ENCODE data around the gene DNM1L.
"Not testable (repeated sequence)": the region's sequence is repeated elsewhere in the genome, so short reads cannot be mapped to it uniquely, and the experiment has no call there.

The DNM1L gene

DNA sequence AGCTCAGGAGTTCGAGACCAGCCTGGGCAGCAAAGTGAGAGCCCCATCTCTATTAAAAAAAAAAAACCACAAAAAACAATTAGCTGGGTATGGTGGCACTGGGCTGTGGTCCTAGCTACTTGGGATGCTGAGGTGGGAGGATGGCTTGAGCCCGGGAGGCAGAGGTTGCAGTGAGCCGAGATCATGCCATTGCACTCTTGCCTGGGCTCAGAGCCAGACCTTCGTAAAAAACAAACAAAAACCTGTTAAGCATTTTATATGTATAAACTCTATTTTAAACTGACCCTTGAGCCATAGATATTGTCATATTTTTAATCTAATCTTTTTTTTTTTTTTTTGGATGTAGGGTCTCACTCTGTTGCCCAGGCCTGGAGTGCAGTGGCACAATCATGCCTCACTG lies 35.7 kb downstream of the DNM1L start:
- Mint-ChIP-seq H3K27me3 (no peaks in the 10 kb centered on the region), H3K9me3 (no peaks in the 10 kb centered on the region), H3K4me1 (no peaks in the 10 kb centered on the region), H3K36me3 (ENCODE audit: low read depth) (peaks cover 33% of the 10 kb centered on the region), H3K27ac (no peak overlapping the region), H3K4me3 (no peak overlapping the region)
- no peak for ATAC-seq
- DNase-seq = no peak

DNA sequence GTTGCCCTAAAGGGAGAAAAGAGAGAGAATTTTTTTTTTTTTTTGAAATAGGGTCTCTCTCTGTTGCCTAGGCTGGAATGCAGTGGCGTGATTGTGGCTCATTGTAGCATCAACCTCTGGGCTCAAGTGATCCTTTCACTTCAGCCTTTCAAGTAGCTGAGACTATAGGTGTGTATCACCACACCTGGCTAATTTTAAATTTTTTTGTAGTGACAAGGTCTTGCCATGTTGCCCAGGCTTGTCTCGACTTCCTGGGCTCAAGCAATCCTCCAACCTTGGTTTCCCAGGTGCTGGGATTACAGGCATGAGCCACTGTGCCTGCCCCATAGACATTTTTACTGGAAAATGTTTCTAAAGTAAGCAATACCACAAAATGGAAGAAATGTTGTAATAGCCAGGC lies 39.8 kb downstream of the DNM1L start:
- H3K9me3 Mint-ChIP-seq = no peaks in the 10 kb centered on the region
- H3K4me3 Mint-ChIP-seq = no peak overlapping the region
- DNase-seq (no peak), ATAC-seq (no peak)
- no peaks in the 10 kb centered on the region for H3K4me1 Mint-ChIP-seq
- peaks cover 22% of the 10 kb centered on the region for H3K36me3 Mint-ChIP-seq (ENCODE audit: low read depth)
- no peaks in the 10 kb centered on the region for H3K27me3 Mint-ChIP-seq
- H3K27ac Mint-ChIP-seq = no peak overlapping the region

DNA sequence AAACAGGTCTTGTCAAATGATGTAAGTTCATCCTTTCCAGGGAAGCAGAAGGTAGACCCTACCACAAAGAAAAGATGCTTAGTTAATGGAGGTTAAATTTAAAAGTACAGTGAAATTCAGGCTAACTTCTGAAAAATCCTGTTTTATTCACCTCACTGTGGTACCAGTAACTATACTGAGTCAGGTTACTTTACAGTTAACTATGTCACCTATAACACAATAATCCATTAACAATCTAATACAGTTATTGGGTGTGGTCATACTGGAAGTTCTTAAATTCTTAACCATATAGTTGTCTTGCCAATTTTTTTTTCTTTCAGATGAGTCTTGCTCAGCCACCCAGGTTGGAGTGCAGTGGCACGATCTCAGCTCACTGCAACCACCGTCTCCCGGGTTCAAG lies 46.2 kb downstream of the DNM1L start:
- H3K4me3 Mint-ChIP-seq, DNase-seq, H3K27me3 Mint-ChIP-seq, H3K27ac Mint-ChIP-seq, H3K9me3 Mint-ChIP-seq, H3K4me1 Mint-ChIP-seq, ATAC-seq: not testable (repeated sequence)
- peaks cover 29% of the 10 kb centered on the region for H3K36me3 Mint-ChIP-seq (ENCODE audit: low read depth)

DNA sequence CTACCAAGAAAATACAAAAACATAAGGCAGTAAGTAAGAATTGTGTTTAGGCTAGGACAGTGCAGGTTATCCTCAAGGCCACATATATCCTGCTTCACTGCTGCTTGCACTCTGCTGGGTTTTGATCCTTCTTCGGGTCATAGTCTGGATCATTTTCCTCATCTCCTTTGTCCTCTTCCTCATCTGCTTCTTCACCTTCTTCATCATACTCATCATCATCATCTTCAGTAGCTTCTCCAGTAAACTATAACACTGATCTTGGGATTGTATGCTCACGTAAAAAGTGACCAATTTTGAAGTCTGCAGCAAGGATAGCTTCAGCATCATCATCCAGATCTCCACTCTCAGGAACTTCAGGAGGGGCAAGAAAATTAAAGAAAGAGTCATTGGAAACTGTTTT lies 47.2 kb downstream of the DNM1L start:
- no peak for ATAC-seq
- no peak overlapping the region for H3K27ac Mint-ChIP-seq

DNA sequence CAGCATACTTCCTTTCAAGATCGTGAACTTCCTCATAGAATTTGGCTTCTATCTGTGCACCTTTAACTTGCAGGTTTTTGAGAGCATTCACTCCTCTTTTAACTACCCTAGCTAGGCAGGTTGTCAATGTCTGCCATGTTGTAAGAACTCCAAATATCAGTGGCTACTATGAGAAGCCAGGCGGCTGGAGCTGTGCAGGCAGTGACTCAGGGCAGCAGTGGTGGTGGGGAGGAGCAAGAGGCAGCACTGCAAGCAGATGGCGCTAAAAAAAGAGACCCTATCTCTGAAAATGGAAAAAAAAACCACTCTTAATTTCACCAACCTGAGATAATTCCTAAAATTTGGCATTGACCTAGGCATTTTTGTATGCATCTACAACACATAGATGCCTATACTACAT lies 48.1 kb downstream of the DNM1L start:
- ATAC-seq (peak; percentile 36), DNase-seq (no peak)
- H3K27ac Mint-ChIP-seq = no peak overlapping the region
- peaks cover 7% of the 10 kb centered on the region for H3K4me1 Mint-ChIP-seq
- H3K9me3 Mint-ChIP-seq = no peaks in the 10 kb centered on the region
- no peaks in the 10 kb centered on the region for H3K27me3 Mint-ChIP-seq
- peaks cover 22% of the 10 kb centered on the region for H3K36me3 Mint-ChIP-seq (ENCODE audit: low read depth)
- H3K4me3 Mint-ChIP-seq = no peak overlapping the region

More for the DNA sequence above, 47.2 kb downstream of the DNM1L start:
- H3K9me3 Mint-ChIP-seq = no peaks in the 10 kb centered on the region
- DNase-seq = no peak
- H3K4me1 Mint-ChIP-seq = peaks cover 7% of the 10 kb centered on the region
- no peak overlapping the region for H3K4me3 Mint-ChIP-seq
- H3K36me3 Mint-ChIP-seq (ENCODE audit: low read depth) = peaks cover 25% of the 10 kb centered on the region
- no peaks in the 10 kb centered on the region for H3K27me3 Mint-ChIP-seq

DNA sequence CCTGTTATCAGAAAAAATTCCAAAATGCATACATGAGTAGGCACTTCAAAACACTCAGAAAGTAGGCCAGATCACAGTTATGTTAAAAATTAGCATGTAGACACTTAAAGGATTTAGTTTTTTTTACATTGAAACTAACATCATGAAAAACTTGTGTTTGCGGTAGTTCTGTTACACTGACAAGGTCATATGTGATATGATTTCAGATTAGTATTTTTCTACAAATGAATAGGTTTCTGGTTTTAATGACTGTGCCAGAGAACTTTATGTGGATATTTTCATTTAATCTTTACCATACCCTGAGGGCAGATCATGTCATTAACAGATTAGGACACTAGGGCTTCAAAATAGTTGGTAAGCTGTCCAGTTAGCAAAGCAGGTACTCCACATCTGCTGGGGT lies 55.9 kb downstream of the DNM1L start:
- Mint-ChIP-seq H3K27ac (peak overlapping the region; percentile 42), H3K4me1 (peaks cover 11% of the 10 kb centered on the region)
- no peak for DNase-seq

DNA sequence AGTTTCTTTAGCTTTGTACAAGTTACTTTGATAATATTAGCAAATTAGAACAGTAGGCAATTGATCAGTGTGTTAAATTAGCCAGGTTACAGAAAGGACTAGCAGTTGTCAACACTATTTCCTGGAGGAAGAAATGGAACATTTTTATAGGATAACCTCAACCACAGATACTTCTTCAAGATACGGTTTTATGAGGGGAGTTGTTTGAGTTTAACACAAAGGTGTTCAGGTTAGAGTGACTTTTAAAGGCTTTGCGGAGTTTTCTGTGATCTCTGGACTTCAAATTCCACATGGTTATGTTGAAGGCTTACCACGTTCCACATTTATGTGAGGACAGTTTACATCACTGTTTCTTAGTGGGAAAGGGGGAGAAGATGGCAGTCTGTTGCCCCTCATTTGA lies 57.3 kb downstream of the DNM1L start:
- no peaks in the 10 kb centered on the region for H3K27me3 Mint-ChIP-seq
- no peaks in the 10 kb centered on the region for H3K9me3 Mint-ChIP-seq
- H3K27ac Mint-ChIP-seq = no peak overlapping the region
- DNase-seq (no peak), ATAC-seq (no peak)
- H3K4me3 Mint-ChIP-seq = no peak overlapping the region
- H3K36me3 Mint-ChIP-seq (ENCODE audit: low read depth) = peaks cover 29% of the 10 kb centered on the region
- H3K4me1 Mint-ChIP-seq = peaks cover 7% of the 10 kb centered on the region

More for the DNA sequence above, 55.9 kb downstream of the DNM1L start:
- Mint-ChIP-seq H3K36me3 (ENCODE audit: low read depth) (peaks cover 23% of the 10 kb centered on the region), H3K9me3 (no peaks in the 10 kb centered on the region), H3K4me3 (no peak overlapping the region), H3K27me3 (no peaks in the 10 kb centered on the region)
- ATAC-seq = no peak

DNA sequence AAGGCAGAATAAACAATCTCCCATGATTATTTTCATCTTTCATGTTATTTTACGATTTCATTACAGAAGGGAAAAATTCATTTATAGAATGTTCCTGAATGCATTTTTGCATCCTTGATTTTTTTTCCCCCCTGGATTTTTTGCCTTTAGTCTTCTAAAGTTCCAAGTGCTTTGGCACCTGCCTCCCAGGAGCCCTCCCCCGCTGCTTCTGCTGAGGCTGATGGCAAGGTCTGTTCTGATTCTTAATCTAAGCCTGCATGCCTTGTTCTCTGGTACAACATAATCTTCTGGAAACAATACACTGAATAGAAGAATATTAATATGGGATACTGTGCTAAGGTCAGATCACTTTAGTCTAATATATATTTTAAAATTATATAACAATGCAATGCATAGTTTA lies 58.6 kb downstream of the DNM1L start:
- Mint-ChIP-seq H3K27ac (peak overlapping the region; percentile 19), H3K36me3 (ENCODE audit: low read depth) (peaks cover 33% of the 10 kb centered on the region), H3K4me3 (no peak overlapping the region), H3K4me1 (peaks cover 7% of the 10 kb centered on the region), H3K9me3 (no peaks in the 10 kb centered on the region), H3K27me3 (no peaks in the 10 kb centered on the region)
- DNase-seq (no peak), ATAC-seq (no peak)

DNA sequence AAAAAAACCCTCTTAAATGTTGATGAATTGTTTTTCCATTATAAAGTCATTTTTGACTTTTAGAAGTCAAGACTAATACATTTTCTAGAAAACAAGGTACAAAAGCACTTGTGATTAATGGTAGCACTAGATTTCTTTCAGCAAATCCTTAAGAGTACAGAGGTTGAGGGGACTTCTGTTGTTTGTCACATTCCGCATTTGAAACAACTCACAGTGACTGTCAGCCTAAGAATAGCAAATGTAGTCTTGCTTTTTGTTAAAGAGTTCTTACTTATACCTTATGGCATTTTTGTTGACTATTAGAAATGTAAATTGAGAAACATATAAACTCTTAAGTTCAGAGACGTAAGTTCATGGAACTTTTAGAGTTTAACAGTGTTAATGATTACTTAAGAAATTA lies 60.2 kb downstream of the DNM1L start:
- Mint-ChIP-seq H3K27me3 (no peaks in the 10 kb centered on the region), H3K9me3 (no peaks in the 10 kb centered on the region), H3K4me1 (peaks cover 7% of the 10 kb centered on the region), H3K4me3 (no peak overlapping the region), H3K36me3 (ENCODE audit: low read depth) (peaks cover 39% of the 10 kb centered on the region), H3K27ac (no peak overlapping the region)
- ATAC-seq (no peak), DNase-seq (no peak)

DNA sequence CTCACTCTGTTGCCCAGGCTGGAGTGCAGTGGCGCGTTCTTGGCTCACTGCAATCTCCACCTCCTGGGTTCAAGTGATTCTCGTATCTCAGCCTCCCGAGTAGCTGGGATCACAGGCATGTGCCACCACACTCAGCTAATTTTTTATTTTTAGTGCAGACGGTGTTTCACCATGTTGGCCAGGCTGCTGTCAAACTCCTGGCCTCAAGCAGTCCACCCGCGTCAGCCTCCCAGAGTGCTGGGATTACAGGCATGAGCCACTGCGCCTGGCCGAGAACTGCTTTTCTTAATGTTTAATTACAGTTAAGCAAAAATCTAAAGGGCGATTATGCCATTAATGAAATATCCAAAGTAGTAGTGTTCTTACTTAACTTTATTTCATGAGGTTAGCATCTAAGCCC lies 63.0 kb downstream of the DNM1L start:
- H3K4me3 Mint-ChIP-seq = no peak overlapping the region
- no peak for ATAC-seq
- no peaks in the 10 kb centered on the region for H3K27me3 Mint-ChIP-seq
- DNase-seq = no peak
- H3K4me1 Mint-ChIP-seq = peaks cover 11% of the 10 kb centered on the region
- H3K27ac Mint-ChIP-seq = no peak overlapping the region
- peaks cover 54% of the 10 kb centered on the region for H3K36me3 Mint-ChIP-seq (ENCODE audit: low read depth)
- H3K9me3 Mint-ChIP-seq = no peaks in the 10 kb centered on the region

DNA sequence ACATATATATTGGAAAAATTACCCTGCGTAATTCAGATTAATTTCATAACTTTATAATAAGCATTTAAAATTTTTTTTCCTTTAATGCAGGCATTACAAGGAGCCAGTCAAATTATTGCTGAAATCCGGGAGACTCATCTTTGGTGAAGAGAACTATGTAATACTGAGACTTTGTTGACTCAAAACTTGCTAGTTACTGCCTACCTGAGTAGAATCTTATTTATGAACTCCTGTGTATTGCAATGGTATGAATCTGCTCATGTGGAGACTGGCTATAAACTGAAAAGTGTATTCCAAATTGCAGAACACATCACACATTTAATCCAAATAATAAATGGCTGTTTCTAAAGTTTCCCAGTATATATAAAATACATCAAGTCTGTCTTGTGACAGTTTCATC lies 64.2 kb downstream of the DNM1L start:
- no peak overlapping the region for H3K4me3 Mint-ChIP-seq
- H3K9me3 Mint-ChIP-seq = no peaks in the 10 kb centered on the region

DNA sequence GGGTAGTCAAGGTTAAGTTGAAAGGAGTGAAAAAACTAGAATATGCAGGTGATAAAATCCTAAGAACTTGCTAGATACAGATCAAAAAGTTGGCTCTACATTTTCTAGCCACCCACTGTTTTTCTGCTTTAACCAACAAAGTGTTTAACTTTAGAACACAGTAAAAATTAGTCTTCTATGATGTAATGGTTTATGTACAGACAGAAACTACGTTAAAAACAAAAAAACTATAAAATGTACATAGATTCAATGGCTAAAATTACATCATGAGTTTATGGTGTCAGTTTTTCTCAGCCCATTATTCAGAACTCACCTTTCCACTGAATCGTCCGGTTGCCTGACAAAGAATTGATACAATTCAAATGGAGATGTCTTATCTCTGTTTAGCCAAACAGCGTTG lies 74.5 kb downstream of the DNM1L start:
- Mint-ChIP-seq H3K9me3 (no peaks in the 10 kb centered on the region), H3K4me1 (peaks cover 25% of the 10 kb centered on the region), H3K27me3 (no peaks in the 10 kb centered on the region), H3K4me3 (peak overlapping the region; percentile 92), H3K27ac (peak overlapping the region; percentile 74), H3K36me3 (ENCODE audit: low read depth) (peaks cover 33% of the 10 kb centered on the region)
- no peak for DNase-seq
- no peak for ATAC-seq

More for the DNA sequence above, 64.2 kb downstream of the DNM1L start:
- ATAC-seq (no peak), DNase-seq (no peak)
- no peaks in the 10 kb centered on the region for H3K27me3 Mint-ChIP-seq
- peaks cover 9% of the 10 kb centered on the region for H3K4me1 Mint-ChIP-seq
- H3K27ac Mint-ChIP-seq = no peak overlapping the region
- H3K36me3 Mint-ChIP-seq (ENCODE audit: low read depth) = peaks cover 56% of the 10 kb centered on the region

DNA sequence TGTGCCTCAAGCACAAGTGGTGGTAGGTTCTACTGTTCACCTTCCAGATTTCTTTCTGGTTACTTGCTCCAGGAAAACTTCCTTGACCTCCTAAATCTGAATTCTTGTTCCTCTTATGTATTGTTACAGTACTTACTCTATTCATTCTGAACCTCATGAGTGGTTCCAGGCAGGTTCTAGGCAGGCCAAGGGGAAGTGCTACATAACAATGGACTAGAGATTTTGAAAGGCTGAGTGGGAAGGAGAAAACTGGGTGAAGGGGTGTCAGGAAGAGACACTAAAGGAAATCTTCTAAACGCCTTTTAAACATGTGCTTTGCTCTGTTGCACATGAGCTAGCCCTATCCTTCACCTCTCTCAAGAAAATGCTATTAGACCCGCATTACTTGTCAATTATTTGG lies 75.0 kb downstream of the DNM1L start:
- peak overlapping the region; percentile 74 for H3K27ac Mint-ChIP-seq
- peaks cover 31% of the 10 kb centered on the region for H3K36me3 Mint-ChIP-seq (ENCODE audit: low read depth)
- no peaks in the 10 kb centered on the region for H3K27me3 Mint-ChIP-seq
- DNase-seq = no peak
- ATAC-seq = no peak
- H3K4me1 Mint-ChIP-seq = peaks cover 25% of the 10 kb centered on the region
- peak overlapping the region; percentile 92 for H3K4me3 Mint-ChIP-seq
- no peaks in the 10 kb centered on the region for H3K9me3 Mint-ChIP-seq

DNA sequence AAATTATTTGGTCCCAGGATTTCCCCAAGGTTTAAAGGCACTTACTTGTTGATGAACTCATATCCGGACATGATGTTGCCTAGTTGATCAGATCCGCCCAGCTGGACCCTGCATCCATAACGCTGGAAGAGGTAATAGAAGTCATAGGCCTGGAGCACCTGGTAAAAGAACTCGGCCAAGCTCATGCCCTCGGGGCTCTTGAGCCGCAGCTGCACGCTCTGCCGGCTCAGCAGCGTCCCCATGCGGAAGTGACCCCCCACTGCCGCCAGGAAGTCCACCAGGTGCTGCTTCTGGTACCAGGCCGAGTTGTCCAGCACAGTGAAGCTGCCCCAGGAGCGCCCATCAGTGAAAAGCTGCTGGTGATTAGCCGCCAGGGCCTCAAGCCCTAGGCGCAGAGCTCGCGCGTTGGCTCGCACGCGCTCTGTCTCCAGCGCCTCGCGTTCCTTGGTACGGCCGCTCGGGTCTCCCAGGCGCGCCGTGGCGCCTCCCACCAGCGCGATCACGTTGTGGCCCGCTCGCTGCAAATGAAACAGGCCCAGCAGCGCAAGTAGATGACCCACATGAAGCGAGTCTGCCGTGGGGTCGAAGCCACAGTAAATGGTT lies 76.1 kb downstream of the DNM1L start:
- ATAC-seq (peak; percentile 66), DNase-seq (peak; percentile 77)
- H3K27ac Mint-ChIP-seq = peak overlapping the region; percentile 91
- H3K4me1 Mint-ChIP-seq = peaks cover 25% of the 10 kb centered on the region
- peaks cover 27% of the 10 kb centered on the region for H3K36me3 Mint-ChIP-seq (ENCODE audit: low read depth)
- H3K4me3 Mint-ChIP-seq = peak overlapping the region; percentile 92
- H3K27me3 Mint-ChIP-seq = no peaks in the 10 kb centered on the region
- H3K9me3 Mint-ChIP-seq = no peaks in the 10 kb centered on the region

DNA sequence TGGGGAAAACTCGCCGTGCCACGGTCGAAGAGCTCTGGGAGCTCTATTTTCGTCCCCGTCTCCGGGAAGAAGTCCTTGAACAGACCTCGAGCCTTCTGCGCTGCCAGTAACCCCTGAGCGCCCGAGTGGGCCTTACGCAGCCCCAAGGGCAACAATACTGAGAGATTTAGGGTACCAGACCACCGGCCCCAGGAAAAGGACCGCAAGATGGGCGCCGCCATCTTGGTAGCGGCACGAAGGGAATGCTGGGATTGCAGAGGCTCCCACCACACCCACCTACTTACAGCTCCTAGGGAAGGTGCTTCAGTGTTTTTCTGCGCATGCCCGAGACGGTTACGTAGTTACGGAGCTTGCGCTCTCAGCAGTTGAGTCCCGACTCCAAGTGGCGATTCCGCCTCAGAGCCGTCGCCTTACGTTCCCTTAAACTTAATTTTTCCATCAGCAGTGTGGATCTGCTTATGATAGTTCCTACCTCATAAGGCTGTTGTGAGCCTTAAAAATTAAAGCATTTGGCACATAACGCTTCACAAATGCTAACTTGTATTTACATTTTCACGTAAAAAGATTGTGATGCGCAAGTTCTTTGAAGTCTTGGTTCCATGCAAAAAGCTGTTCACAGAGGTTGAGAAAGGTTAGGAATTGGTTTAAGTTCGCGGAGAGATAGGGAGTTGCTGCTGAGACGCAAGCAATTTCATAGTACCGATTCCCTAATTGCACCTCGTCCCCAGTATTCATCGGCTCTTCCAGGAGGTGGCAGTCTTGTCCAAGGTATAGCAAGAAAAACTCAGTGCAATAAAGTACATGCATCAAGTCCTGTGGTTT lies 76.8 kb downstream of the DNM1L start, which contains the start of gene YARS2:
Gene YARS2 (minus strand): TSS at position 244 of the 822 bp plus-strand sequence. CDS start 23 bp downstream, at position 221.
- H3K36me3 Mint-ChIP-seq (ENCODE audit: low read depth) = peaks cover 21% of the 10 kb centered on the region
- H3K4me3 Mint-ChIP-seq = peak within 1 kb of the TSS; percentile 92
- H3K4me1 Mint-ChIP-seq = peaks cover 25% of the 10 kb centered on the region
- H3K27me3 Mint-ChIP-seq = no peaks in the 10 kb centered on the region
- H3K9me3 Mint-ChIP-seq = no peaks in the 10 kb centered on the region
- ATAC-seq (peak; percentile 93), DNase-seq (peak; percentile 91)
- peak within 1 kb of the TSS; percentile 91 for H3K27ac Mint-ChIP-seq

All from activated naive CD8-positive, alpha-beta T cell treated with anti-CD3 and anti-CD28 coated beads, Interleukin-2, amount 50 U/mL, for 24 hours (primary cell).